BLaER1 (cell line): Measurements from ENCODE around the gene ADGRL2.

ENCODE experiments used
- H3K27ac ChIP-seq: shearing (Covaris generic); formaldehyde crosslinking; 2 replicates; pipeline ENCODE4 v1.8.1; 2022
- H3K27me3 ChIP-seq: shearing (Covaris generic); formaldehyde crosslinking; 2 replicates; pipeline ENCODE4 v1.8.1; 2022
- H3K36me3 ChIP-seq: shearing (Covaris generic); formaldehyde crosslinking; 2 replicates; pipeline ENCODE4 v1.8.1; 2022
- H3K4me1 ChIP-seq: shearing (Covaris generic); formaldehyde crosslinking; 2 replicates; pipeline ENCODE4 v1.8.1; 2022
- H3K4me2 ChIP-seq: shearing (Covaris generic); formaldehyde crosslinking; 2 replicates; pipeline ENCODE4 v1.8.1; 2022
- H3K4me3 ChIP-seq: shearing (Covaris generic); formaldehyde crosslinking; 2 replicates; pipeline ENCODE4 v1.8.1; 2022
- H3K9ac ChIP-seq: shearing (Covaris generic); formaldehyde crosslinking; 2 replicates; pipeline ENCODE4 v1.8.1; 2022
- H3K9me3 ChIP-seq: shearing (Covaris generic); formaldehyde crosslinking; 2 replicates; pipeline ENCODE4 v1.8.1; 2022
- H4K20me1 ChIP-seq: shearing (Covaris generic); formaldehyde crosslinking; 2 replicates; pipeline ENCODE4 v1.8.1; 2022
- Cebpa-rat ChIP-seq: shearing (Covaris generic); IDR thresholded peaks from 2 replicates; pipeline ENCODE4 v1.8.1; 2022

The ADGRL2 gene

DNA sequence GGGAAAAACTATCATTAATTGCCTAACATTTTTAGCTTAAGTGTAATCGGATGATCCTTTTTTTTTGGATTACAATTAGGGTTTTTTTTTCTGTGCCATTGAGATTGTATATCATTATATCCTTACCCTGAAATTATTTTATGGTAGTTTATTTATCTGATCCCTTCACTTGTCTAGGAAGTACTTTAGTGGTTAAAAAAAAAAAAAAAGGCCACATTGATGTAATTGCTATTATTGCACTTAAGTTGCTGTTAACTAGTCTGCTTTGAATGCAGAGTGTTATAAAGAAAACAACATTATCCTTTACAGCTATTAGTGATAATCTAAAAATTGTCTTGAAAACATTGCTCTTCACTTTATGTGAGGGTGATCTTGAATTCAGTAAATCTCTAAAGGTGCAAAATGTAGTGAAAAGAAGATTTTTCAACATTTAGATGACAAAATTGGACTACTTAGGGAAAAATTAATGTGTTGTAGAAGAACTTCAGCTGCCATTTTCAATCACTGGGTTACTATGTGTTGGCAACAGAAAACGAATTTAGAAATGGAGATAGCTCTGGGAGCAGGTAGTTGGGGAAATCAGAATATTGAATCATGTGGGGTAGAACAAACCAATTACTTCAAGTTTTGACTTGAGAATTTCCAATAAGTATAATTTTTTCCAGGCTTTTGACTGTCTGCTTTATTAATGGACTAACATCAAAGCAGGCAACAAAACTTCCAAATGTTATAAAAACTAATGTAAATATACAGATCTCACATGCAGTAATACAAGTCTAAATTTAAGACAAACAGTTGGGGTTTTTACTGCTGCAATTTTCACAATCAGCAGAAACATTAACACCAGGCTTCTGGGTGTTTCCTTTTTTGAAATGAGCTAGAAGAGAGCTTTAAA lies 5.0 kb downstream of the ADGRL2 start:
- Histone ChIP-seq H3K9ac (no peak overlapping the region), H4K20me1 (no peaks in the 10 kb centered on the region), H3K27me3 (no peaks in the 10 kb centered on the region), H3K36me3 (no peaks in the 10 kb centered on the region), H3K27ac (no peak overlapping the region), H3K4me1 (no peaks in the 10 kb centered on the region), H3K9me3 (peaks cover 28% of the 10 kb centered on the region), H3K4me3 (no peak overlapping the region), H3K4me2 (no peak overlapping the region)
- TF ChIP-seq Cebpa-rat = no peak

DNA sequence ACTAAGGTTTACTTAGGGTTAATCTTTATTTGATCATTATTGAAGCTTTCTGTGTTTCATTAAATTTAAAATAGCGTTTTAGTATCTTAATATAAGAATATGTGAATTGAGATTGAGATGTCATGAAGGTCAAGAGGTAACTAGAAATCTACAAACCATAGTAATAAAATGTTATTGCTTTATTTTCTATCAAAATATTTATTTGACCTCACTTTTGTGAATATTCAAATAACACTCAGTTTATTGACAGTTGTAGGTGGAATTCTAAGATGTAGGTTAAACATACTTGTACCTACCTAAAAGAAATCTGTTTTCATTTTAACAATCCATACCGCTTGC lies 5.7 kb downstream of the ADGRL2 start:
- peaks cover 22% of the 10 kb centered on the region for H3K9me3 ChIP-seq
- H3K4me1 ChIP-seq = no peaks in the 10 kb centered on the region
- H3K9ac ChIP-seq = no peak overlapping the region
- no peak overlapping the region for H3K27ac ChIP-seq
- no peaks in the 10 kb centered on the region for H3K27me3 ChIP-seq
- no peaks in the 10 kb centered on the region for H4K20me1 ChIP-seq
- no peaks in the 10 kb centered on the region for H3K36me3 ChIP-seq
- no peak for TF ChIP-seq Cebpa-rat
- H3K4me3 ChIP-seq = no peak overlapping the region
- no peak overlapping the region for H3K4me2 ChIP-seq

- Histone ChIP-seq H3K4me2 (no peak overlapping the region), H3K27ac (no peak overlapping the region), H3K4me3 (no peak overlapping the region)
These were observed 8.0 kb downstream of the ADGRL2 start for GRCh38 chr1:81808760-81809159.

GRCh38 chr1:81809808-81810207 lies 9.1 kb downstream of the ADGRL2 start:
- no peaks in the 10 kb centered on the region for H3K27me3 ChIP-seq
- no peaks in the 10 kb centered on the region for H4K20me1 ChIP-seq
- no peaks in the 10 kb centered on the region for H3K4me1 ChIP-seq
- H3K36me3 ChIP-seq = no peaks in the 10 kb centered on the region
- H3K4me2 ChIP-seq = no peak overlapping the region
- no peak overlapping the region for H3K27ac ChIP-seq
- no peak overlapping the region for H3K4me3 ChIP-seq
- H3K9ac ChIP-seq = no peak overlapping the region
- no peaks in the 10 kb centered on the region for H3K9me3 ChIP-seq
- no peak for TF ChIP-seq Cebpa-rat

More at GRCh38 chr1:81808760-81809159, 8.0 kb downstream of the ADGRL2 start:
- Histone ChIP-seq H3K9me3 (no peaks in the 10 kb centered on the region), H3K27me3 (no peaks in the 10 kb centered on the region), H4K20me1 (no peaks in the 10 kb centered on the region), H3K9ac (no peak overlapping the region), H3K4me1 (no peaks in the 10 kb centered on the region), H3K36me3 (no peaks in the 10 kb centered on the region)
- TF ChIP-seq Cebpa-rat = no peak

DNA sequence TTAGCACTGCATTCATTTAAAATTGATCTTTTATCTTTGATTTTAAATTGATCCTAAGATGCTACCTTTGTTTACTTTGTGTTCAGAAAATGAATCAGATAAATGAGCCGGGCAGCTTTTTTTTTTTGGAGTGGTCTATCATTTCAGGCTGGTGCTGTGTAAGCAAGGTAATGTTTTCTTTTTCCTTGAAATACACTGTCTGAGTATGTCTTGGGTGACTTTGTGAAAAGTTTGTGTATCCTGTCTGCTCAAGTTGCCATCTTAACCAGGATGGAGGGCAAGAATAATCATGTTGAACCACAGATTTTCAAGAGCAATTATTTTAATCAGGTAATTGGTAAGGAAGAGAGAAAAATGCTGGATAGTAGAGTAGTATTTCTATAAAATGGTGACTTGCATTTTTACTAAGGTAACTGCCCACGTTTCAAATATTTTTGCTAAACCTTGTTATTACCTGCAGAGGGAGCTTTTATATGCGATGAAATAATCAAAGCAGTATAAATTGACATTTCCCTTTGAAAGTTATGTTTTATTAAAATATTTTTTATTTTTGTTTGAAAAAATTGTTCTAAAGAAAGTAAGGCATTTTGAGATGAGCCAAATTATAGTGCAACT lies 11.1 kb downstream of the ADGRL2 start:
- H3K9me3 ChIP-seq = no peaks in the 10 kb centered on the region
- H3K4me2 ChIP-seq = no peak overlapping the region
- H3K27me3 ChIP-seq = no peaks in the 10 kb centered on the region
- H3K9ac ChIP-seq = no peak overlapping the region
- no peaks in the 10 kb centered on the region for H3K36me3 ChIP-seq
- H3K4me1 ChIP-seq = no peaks in the 10 kb centered on the region
- no peak overlapping the region for H3K4me3 ChIP-seq
- H4K20me1 ChIP-seq = no peaks in the 10 kb centered on the region
- no peak overlapping the region for H3K27ac ChIP-seq
- no peak for TF ChIP-seq Cebpa-rat

GRCh38 chr1:81812712-81813111 lies 12.0 kb downstream of the ADGRL2 start:
- H3K9ac ChIP-seq = no peak overlapping the region
- H3K4me2 ChIP-seq = no peak overlapping the region
- H3K27ac ChIP-seq = no peak overlapping the region
- H3K36me3 ChIP-seq = no peaks in the 10 kb centered on the region
- H3K4me3 ChIP-seq = no peak overlapping the region
- no peaks in the 10 kb centered on the region for H3K9me3 ChIP-seq
- no peaks in the 10 kb centered on the region for H3K4me1 ChIP-seq
- H3K27me3 ChIP-seq = no peaks in the 10 kb centered on the region
- H4K20me1 ChIP-seq = no peaks in the 10 kb centered on the region
- no peak for TF ChIP-seq Cebpa-rat

DNA sequence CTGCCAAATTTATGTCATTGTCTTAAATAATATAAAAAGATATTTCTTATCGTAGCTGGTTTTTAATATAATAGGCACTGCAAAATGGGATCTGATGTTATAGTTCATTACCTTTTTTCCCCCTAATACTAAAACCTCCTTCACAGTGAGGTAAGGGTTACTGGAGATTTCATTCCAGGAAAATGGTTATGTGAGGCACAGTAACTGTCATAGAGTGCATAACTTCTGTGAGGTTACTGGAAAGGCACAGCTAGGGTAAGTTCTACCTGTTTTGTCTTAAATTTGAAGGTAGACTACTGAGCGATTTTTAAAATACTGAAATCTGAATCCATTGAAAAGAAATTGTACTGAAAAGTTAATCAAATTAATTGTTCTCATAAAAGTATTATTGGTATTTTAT lies 13.0 kb downstream of the ADGRL2 start:
- Histone ChIP-seq H3K27ac (no peak overlapping the region), H3K27me3 (no peaks in the 10 kb centered on the region), H3K4me3 (no peak overlapping the region), H3K9ac (no peak overlapping the region), H3K9me3 (no peaks in the 10 kb centered on the region), H4K20me1 (no peaks in the 10 kb centered on the region), H3K4me2 (no peak overlapping the region), H3K4me1 (no peaks in the 10 kb centered on the region), H3K36me3 (no peaks in the 10 kb centered on the region)
- TF ChIP-seq Cebpa-rat = no peak

GRCh38 chr1:81819613-81820012 lies 18.9 kb downstream of the ADGRL2 start:
- Histone ChIP-seq H3K4me3 (no peak overlapping the region), H3K9me3 (no peaks in the 10 kb centered on the region)

GRCh38 chr1:81820765-81821164 lies 20.0 kb downstream of the ADGRL2 start:
- Histone ChIP-seq H3K4me2 (no peak overlapping the region), H3K27ac (no peak overlapping the region), H3K27me3 (no peaks in the 10 kb centered on the region), H3K36me3 (no peaks in the 10 kb centered on the region), H4K20me1 (no peaks in the 10 kb centered on the region), H3K4me1 (no peaks in the 10 kb centered on the region), H3K9ac (no peak overlapping the region), H3K4me3 (no peak overlapping the region), H3K9me3 (no peaks in the 10 kb centered on the region)
- TF ChIP-seq Cebpa-rat = no peak

More at GRCh38 chr1:81819613-81820012, 18.9 kb downstream of the ADGRL2 start:
- Histone ChIP-seq H3K27ac (no peak overlapping the region), H3K4me1 (no peaks in the 10 kb centered on the region), H4K20me1 (no peaks in the 10 kb centered on the region), H3K36me3 (no peaks in the 10 kb centered on the region), H3K4me2 (no peak overlapping the region), H3K9ac (no peak overlapping the region), H3K27me3 (no peaks in the 10 kb centered on the region)
- TF ChIP-seq Cebpa-rat = no peak

GRCh38 chr1:81823082-81823481 lies 22.3 kb downstream of the ADGRL2 start:
- Histone ChIP-seq H4K20me1 (no peaks in the 10 kb centered on the region), H3K4me1 (no peaks in the 10 kb centered on the region)
- no peak for TF ChIP-seq Cebpa-rat

More at GRCh38 chr1:81823082-81823481, 22.3 kb downstream of the ADGRL2 start:
- Histone ChIP-seq H3K9ac (no peak overlapping the region), H3K27ac (no peak overlapping the region), H3K9me3 (no peaks in the 10 kb centered on the region), H3K4me3 (no peak overlapping the region), H3K27me3 (no peaks in the 10 kb centered on the region), H3K4me2 (no peak overlapping the region), H3K36me3 (no peaks in the 10 kb centered on the region)
